ENCODE data around the gene TMEM63B.
"Not testable (repeated sequence)": the region's sequence is repeated elsewhere in the genome, so short reads cannot be mapped to it uniquely, and the experiment has no call there.

TMEM63B gene

DNA sequence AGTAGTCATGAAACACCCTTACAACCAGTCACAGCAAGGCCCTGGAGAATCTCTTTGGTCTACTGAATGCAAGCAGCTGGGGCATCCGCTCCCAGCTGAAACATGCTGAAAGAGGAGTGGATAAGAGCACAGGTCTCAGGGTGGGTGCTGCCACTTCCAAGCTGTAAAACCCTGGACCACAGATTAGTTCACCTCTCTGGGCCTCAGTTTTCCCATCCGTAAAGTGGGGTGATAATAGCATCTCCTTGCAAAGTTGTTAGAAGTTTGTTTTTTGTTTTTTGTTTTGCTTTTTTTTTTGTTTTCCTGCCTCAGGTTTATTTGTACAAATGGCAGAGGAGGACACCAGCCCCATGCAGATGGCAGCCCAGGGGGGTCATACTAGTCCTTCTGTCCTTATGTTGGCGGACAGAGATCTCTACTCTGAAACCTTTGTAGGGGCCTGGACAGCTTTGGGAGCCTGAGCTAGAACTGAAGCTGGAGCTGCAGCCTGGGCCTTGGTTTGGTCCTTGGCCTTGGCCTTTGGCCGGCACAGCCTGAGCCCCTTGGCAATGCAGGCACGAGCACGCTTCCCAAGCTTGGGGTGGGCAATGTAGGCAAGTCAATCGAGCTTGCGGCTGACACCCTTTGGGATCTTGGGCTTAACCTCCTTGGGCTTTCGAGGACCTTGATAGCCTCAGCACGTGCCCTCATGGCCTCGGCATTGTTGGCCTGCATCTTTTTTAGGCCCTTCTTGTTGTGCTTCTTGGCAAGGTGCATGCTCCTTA, 38.3 kb upstream of the TMEM63B start:
- H3K4me3 ChIP-seq (ENCODE audit: low read length): no peak overlapping the region
- H3K9me3 ChIP-seq (ENCODE audit: low read length): no peaks in the 10 kb centered on the region
- peaks cover 7% of the 10 kb centered on the region for H3K36me3 ChIP-seq (ENCODE audit: insufficient read depth, low read length)
- H2AFZ ChIP-seq (ENCODE audit: low read depth, low read length): no peak overlapping the region
- no peaks in the 10 kb centered on the region for H3K27me3 ChIP-seq (ENCODE audit: insufficient read depth, low read length)
- peaks cover 6% of the 10 kb centered on the region for H3K4me1 ChIP-seq (ENCODE audit: insufficient read depth, low read length)

- Histone ChIP-seq H3K36me3 (ENCODE audit: insufficient read depth, low read length) (peaks cover 13% of the 10 kb centered on the region), H3K27me3 (ENCODE audit: insufficient read depth, low read length) (no peaks in the 10 kb centered on the region), H3K4me3 (ENCODE audit: low read length) (no peak overlapping the region), H3K4me1 (ENCODE audit: insufficient read depth, low read length) (no peaks in the 10 kb centered on the region), H3K9me3 (ENCODE audit: low read length) (no peaks in the 10 kb centered on the region), H2AFZ (ENCODE audit: low read depth, low read length) (no peak overlapping the region)
These were observed 36.9 kb upstream of the TMEM63B start for GRCh38 chr6:44090465-44090864.

GRCh38 chr6:44091356-44091755, 36.0 kb upstream of the TMEM63B start:
- not testable (repeated sequence) for H3K4me3 ChIP-seq (ENCODE audit: low read length); H3K9me3 ChIP-seq (ENCODE audit: low read length); H3K27me3 ChIP-seq (ENCODE audit: insufficient read depth, low read length); H3K4me1 ChIP-seq (ENCODE audit: insufficient read depth, low read length); H2AFZ ChIP-seq (ENCODE audit: low read depth, low read length)
- H3K36me3 ChIP-seq (ENCODE audit: insufficient read depth, low read length): peaks cover 13% of the 10 kb centered on the region

- Histone ChIP-seq H3K27me3 (ENCODE audit: insufficient read depth, low read length) (no peaks in the 10 kb centered on the region), H3K4me3 (ENCODE audit: low read length) (no peak overlapping the region), H3K9me3 (ENCODE audit: low read length) (no peaks in the 10 kb centered on the region), H3K4me1 (ENCODE audit: insufficient read depth, low read length) (no peaks in the 10 kb centered on the region), H3K36me3 (ENCODE audit: insufficient read depth, low read length) (peaks cover 13% of the 10 kb centered on the region), H2AFZ (ENCODE audit: low read depth, low read length) (no peak overlapping the region)
These were observed 35.1 kb upstream of the TMEM63B start for GRCh38 chr6:44091981-44092884.

GRCh38 chr6:44093066-44093465, 34.3 kb upstream of the TMEM63B start:
- Histone ChIP-seq H3K4me3 (ENCODE audit: low read length) (no peak overlapping the region), H3K9me3 (ENCODE audit: low read length) (no peaks in the 10 kb centered on the region), H3K4me1 (ENCODE audit: insufficient read depth, low read length) (no peaks in the 10 kb centered on the region), H2AFZ (ENCODE audit: low read depth, low read length) (no peak overlapping the region), H3K27me3 (ENCODE audit: insufficient read depth, low read length) (no peaks in the 10 kb centered on the region), H3K36me3 (ENCODE audit: insufficient read depth, low read length) (peaks cover 13% of the 10 kb centered on the region)

GRCh38 chr6:44093750-44094402, 33.5 kb upstream of the TMEM63B start:
- no peaks in the 10 kb centered on the region for H3K4me1 ChIP-seq (ENCODE audit: insufficient read depth, low read length)
- H3K27me3 ChIP-seq (ENCODE audit: insufficient read depth, low read length): no peaks in the 10 kb centered on the region
- no peak overlapping the region for H3K4me3 ChIP-seq (ENCODE audit: low read length)
- H3K36me3 ChIP-seq (ENCODE audit: insufficient read depth, low read length): peaks cover 13% of the 10 kb centered on the region
- no peaks in the 10 kb centered on the region for H3K9me3 ChIP-seq (ENCODE audit: low read length)
- H2AFZ ChIP-seq (ENCODE audit: low read depth, low read length): no peak overlapping the region

DNA sequence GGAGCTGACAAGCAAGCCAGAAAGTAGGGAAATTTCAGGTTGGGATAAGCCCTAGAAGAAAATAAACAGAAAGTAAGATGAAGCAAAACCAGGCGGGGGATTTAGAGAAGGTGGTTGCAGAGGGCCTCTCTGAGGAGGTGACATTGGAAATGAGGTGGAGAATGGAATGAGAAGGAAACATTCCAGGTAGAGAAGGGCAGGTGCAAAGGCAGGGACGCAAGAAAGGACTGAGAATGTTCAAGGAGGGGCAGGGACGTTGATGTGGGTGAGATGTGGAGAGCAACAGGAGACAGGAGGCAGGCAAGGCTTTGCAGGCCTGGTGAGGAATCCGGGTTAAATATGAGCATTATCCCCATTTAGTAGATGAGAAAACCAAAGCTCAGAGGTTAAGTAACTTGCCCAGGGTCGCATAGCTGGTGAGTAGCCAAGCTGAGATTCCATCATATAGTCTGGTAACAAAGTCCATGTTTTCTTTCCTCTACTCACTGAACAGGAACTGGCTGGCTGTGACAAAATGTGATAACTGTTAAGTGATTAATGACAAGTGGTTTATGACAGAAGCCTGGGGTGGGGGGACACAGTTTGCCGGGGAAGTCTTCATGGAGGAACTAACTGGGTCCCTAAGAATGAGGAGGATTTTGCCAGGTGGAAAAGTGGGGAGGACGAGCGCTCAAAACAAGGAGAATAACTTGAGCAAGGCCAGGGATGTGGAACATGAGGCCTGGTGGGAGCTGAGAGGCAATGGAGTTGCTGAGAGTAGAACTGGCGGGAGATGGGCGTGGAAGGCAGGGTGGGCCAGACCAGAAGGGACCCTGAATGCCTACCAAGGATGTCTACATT, 32.7 kb upstream of the TMEM63B start:
- H3K36me3 ChIP-seq (ENCODE audit: insufficient read depth, low read length): peaks cover 9% of the 10 kb centered on the region
- H2AFZ ChIP-seq (ENCODE audit: low read depth, low read length): no peak overlapping the region
- H3K4me1 ChIP-seq (ENCODE audit: insufficient read depth, low read length): no peaks in the 10 kb centered on the region
- H3K9me3 ChIP-seq (ENCODE audit: low read length): no peaks in the 10 kb centered on the region
- H3K4me3 ChIP-seq (ENCODE audit: low read length): no peak overlapping the region
- H3K27me3 ChIP-seq (ENCODE audit: insufficient read depth, low read length): no peaks in the 10 kb centered on the region

DNA sequence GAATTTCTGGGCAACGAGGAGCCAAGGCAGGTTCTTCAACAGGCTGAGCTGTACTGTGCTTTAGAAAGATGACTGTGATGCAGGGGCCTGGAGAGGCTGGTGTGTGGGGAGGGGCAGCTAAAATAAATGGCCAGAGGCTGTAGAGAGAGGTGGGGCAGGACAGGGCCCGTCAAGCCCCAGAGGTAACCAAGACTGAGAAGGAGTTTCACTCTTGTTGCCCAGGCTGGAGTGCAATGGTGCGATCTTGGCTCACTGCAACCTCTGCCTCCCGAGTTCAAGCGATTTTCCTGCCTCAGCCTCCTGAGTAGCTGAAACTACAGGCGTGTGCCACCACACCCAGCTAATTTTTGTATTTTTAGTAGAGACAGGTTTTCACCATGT, 32.1 kb upstream of the TMEM63B start:
- H3K36me3 ChIP-seq (ENCODE audit: insufficient read depth, low read length); H3K27me3 ChIP-seq (ENCODE audit: insufficient read depth, low read length); H3K9me3 ChIP-seq (ENCODE audit: low read length); H2AFZ ChIP-seq (ENCODE audit: low read depth, low read length); H3K4me1 ChIP-seq (ENCODE audit: insufficient read depth, low read length); H3K4me3 ChIP-seq (ENCODE audit: low read length): not testable (repeated sequence)

- Histone ChIP-seq H3K36me3 (ENCODE audit: insufficient read depth, low read length) (peaks cover 6% of the 10 kb centered on the region), H3K27me3 (ENCODE audit: insufficient read depth, low read length) (no peaks in the 10 kb centered on the region), H3K9me3 (ENCODE audit: low read length) (no peaks in the 10 kb centered on the region), H3K4me1 (ENCODE audit: insufficient read depth, low read length) (no peaks in the 10 kb centered on the region), H2AFZ (ENCODE audit: low read depth, low read length) (no peak overlapping the region), H3K4me3 (ENCODE audit: low read length) (no peak overlapping the region)
These were observed 30.7 kb upstream of the TMEM63B start for GRCh38 chr6:44096612-44097011.

GRCh38 chr6:44097782-44098317, 29.5 kb upstream of the TMEM63B start:
- Histone ChIP-seq H2AFZ (ENCODE audit: low read depth, low read length) (no peak overlapping the region), H3K4me1 (ENCODE audit: insufficient read depth, low read length) (peaks cover 10% of the 10 kb centered on the region), H3K27me3 (ENCODE audit: insufficient read depth, low read length) (no peaks in the 10 kb centered on the region), H3K9me3 (ENCODE audit: low read length) (no peaks in the 10 kb centered on the region), H3K4me3 (ENCODE audit: low read length) (no peak overlapping the region), H3K36me3 (ENCODE audit: insufficient read depth, low read length) (peaks cover 6% of the 10 kb centered on the region)

DNA sequence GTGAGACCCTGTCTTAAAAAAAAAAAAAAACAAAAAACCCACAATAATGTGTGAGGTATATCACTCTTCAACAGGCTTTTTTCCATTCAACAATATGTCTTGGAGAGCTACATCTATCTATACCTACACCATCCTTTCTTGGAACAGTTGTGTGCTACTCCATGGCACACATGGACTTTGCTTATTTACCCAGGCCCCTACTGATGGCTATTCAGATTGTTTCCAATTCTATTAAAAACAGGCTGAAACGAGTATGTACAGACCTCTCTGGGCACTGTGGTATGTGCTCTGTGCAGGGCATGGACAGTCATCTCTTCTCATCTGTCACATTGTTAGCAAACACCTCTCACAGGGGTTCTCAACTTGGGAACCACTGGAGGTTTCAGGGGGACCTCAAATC, 28.2 kb upstream of the TMEM63B start:
- Histone ChIP-seq H2AFZ (ENCODE audit: low read depth, low read length) (no peak overlapping the region), H3K9me3 (ENCODE audit: low read length) (no peaks in the 10 kb centered on the region), H3K4me3 (ENCODE audit: low read length) (no peak overlapping the region), H3K4me1 (ENCODE audit: insufficient read depth, low read length) (peaks cover 16% of the 10 kb centered on the region), H3K36me3 (ENCODE audit: insufficient read depth, low read length) (peaks cover 15% of the 10 kb centered on the region), H3K27me3 (ENCODE audit: insufficient read depth, low read length) (no peaks in the 10 kb centered on the region)

GRCh38 chr6:44100088-44100550, 27.2 kb upstream of the TMEM63B start:
- Histone ChIP-seq H2AFZ (ENCODE audit: low read depth, low read length) (no peak overlapping the region), H3K27me3 (ENCODE audit: insufficient read depth, low read length) (no peaks in the 10 kb centered on the region), H3K4me1 (ENCODE audit: insufficient read depth, low read length) (peaks cover 16% of the 10 kb centered on the region), H3K4me3 (ENCODE audit: low read length) (no peak overlapping the region), H3K9me3 (ENCODE audit: low read length) (no peaks in the 10 kb centered on the region), H3K36me3 (ENCODE audit: insufficient read depth, low read length) (peaks cover 18% of the 10 kb centered on the region)
